Duodenal mucosa (tissue), 2 donors: ENCODE measurements around the gene TCF19.
A peak's percentile ranks its signal among the peaks of the same experiment; 100 is the strongest.
"Not testable (repeated sequence)": the region's sequence is repeated elsewhere in the genome, so short reads cannot be mapped to it uniquely, and the experiment has no call there.

Source experiments
- H3K27ac ChIP-seq: one replicate; pipeline ENCODE4 v1.7.0; 2013; ENCODE audit warnings: low read depth, low read length
- H3K27me3 ChIP-seq, 2 donors: one replicate each; pipeline ENCODE4 v1.7.0; 2013; ENCODE audit warnings: low read length in 2 of 2, control low read depth in 1 of 2; ENCODE audit not compliant: insufficient read depth in 2 of 2, control insufficient read depth in 1 of 2
- H3K36me3 ChIP-seq, 2 donors: one replicate each; pipeline ENCODE4 v1.7.0; 2013; ENCODE audit warnings: low read length in 2 of 2, control low read depth in 1 of 2; ENCODE audit not compliant: insufficient read depth in 2 of 2, control insufficient read depth in 1 of 2
- H3K4me1 ChIP-seq, 2 donors: one replicate each; pipeline ENCODE4 v1.7.0; 2013; ENCODE audit warnings: low read length in 2 of 2, control low read depth in 1 of 2; ENCODE audit not compliant: insufficient read depth in 2 of 2, control insufficient read depth in 1 of 2
- H3K4me3 ChIP-seq, 2 donors: one replicate each; pipeline ENCODE4 v1.7.0; 2013; ENCODE audit warnings: low read length in 2 of 2, low read depth in 1 of 2
- H3K9ac ChIP-seq, 2 donors: one replicate each; pipeline ENCODE4 v1.7.0; 2013; ENCODE audit warnings: low read length in 2 of 2, low read depth in 1 of 2
- H3K9me3 ChIP-seq, 2 donors: one replicate each; pipeline ENCODE4 v1.7.0; 2013; ENCODE audit warnings: low read length in 2 of 2, control low read depth in 1 of 2; ENCODE audit not compliant: control insufficient read depth in 1 of 2

Gene TCF19

GRCh38 chr6:31158863-31159855 is 770 bp downstream of the TCF19 start:
- Histone ChIP-seq H3K4me1 (peaks cover 16 to 20% of the 10 kb centered on the region in 2 donors), H3K9me3 (no peaks in the 10 kb centered on the region), H3K36me3 (peaks cover 0 to 18% of the 10 kb centered on the region in 2 donors), H3K4me3 (peak overlapping the region; percentile 82 to 95), H3K9ac (peak overlapping the region; percentile 41 to 74), H3K27me3 (no peaks in the 10 kb centered on the region), H3K27ac (no peak overlapping the region)

GRCh38 chr6:31161216-31162126 is 3.1 kb downstream of the TCF19 start:
- H3K36me3 ChIP-seq, result peaks cover 4 to 17% of the 10 kb centered on the region in 2 donors
- no peaks in the 10 kb centered on the region for H3K27me3 ChIP-seq
- H3K27ac ChIP-seq, result no peak overlapping the region
- H3K4me3 ChIP-seq, result no peak overlapping the region
- H3K4me1 ChIP-seq, result peaks cover 16 to 17% of the 10 kb centered on the region in 2 donors
- no peak overlapping the region for H3K9ac ChIP-seq
- H3K9me3 ChIP-seq, result no peaks in the 10 kb centered on the region

DNA sequence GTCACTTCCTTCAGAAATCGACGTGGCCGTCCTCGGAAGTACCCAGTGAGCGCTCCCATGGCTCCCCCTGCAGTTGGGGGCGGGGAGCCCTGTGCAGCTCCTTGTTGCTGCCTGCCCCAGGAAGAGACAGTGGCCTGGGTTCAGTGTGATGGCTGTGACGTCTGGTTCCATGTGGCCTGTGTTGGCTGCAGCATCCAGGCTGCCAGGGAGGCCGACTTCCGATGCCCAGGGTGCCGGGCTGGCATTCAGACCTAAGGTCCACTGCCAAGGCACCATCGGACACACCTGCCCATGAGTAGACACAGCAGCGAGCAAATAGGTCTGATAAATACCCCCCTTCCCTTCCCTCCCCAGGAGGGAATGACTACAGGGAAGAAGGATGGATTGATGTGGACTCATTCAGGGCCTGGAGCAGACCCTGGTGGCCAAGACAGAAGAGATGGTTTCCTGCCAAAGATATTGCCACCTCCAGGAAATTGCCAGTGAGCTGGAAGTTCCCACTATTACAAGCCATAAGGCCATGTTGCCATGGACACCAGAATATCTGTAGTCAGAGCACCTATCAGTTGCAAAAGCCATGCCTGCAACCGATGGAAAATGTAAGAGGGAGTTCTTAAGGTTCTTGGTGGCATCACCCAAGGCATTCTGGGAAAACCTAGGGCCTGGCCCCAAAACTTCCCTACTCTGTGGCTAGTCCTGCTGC is 4.2 kb downstream of the TCF19 start:
- Histone ChIP-seq H3K4me1 (peaks cover 9 to 11% of the 10 kb centered on the region in 2 donors), H3K4me3 (no peak overlapping the region), H3K36me3 (peaks cover 4 to 17% of the 10 kb centered on the region in 2 donors), H3K9ac (no peak overlapping the region), H3K27me3 (no peaks in the 10 kb centered on the region), H3K9me3 (no peaks in the 10 kb centered on the region), H3K27ac (no peak overlapping the region)

GRCh38 chr6:31163922-31164321 is 5.5 kb downstream of the TCF19 start:
- Histone ChIP-seq H3K36me3 (peaks cover 7 to 17% of the 10 kb centered on the region in 2 donors), H3K4me3 (no peak overlapping the region), H3K9ac (no peak overlapping the region), H3K27ac (no peak overlapping the region), H3K4me1 (peaks cover 8 to 9% of the 10 kb centered on the region in 2 donors), H3K9me3 (no peaks in the 10 kb centered on the region), H3K27me3 (no peaks in the 10 kb centered on the region)

- H3K36me3 ChIP-seq, result peaks cover 7 to 17% of the 10 kb centered on the region in 2 donors
- not testable (repeated sequence) for H3K4me3 ChIP-seq, H3K27ac ChIP-seq, H3K9me3 ChIP-seq, H3K9ac ChIP-seq, H3K4me1 ChIP-seq, H3K27me3 ChIP-seq
Observed at GRCh38 chr6:31164475-31165063, 6.2 kb downstream of the TCF19 start.

GRCh38 chr6:31165064-31165832 is 6.9 kb downstream of the TCF19 start:
- H3K9ac ChIP-seq, H3K4me3 ChIP-seq, H3K27me3 ChIP-seq, H3K27ac ChIP-seq, H3K4me1 ChIP-seq, H3K9me3 ChIP-seq: not testable (repeated sequence)
- peaks cover 7 to 17% of the 10 kb centered on the region in 2 donors for H3K36me3 ChIP-seq

- no peak overlapping the region for H3K9ac ChIP-seq
- no peak overlapping the region for H3K27ac ChIP-seq
- no peaks in the 10 kb centered on the region for H3K27me3 ChIP-seq
- H3K36me3 ChIP-seq, result peaks cover 7 to 17% of the 10 kb centered on the region in 2 donors
- peaks cover 0 to under 1% of the 10 kb centered on the region in 2 donors for H3K4me1 ChIP-seq
- H3K4me3 ChIP-seq, result no peak overlapping the region
- H3K9me3 ChIP-seq, result no peaks in the 10 kb centered on the region
Observed at GRCh38 chr6:31165986-31166385, 7.6 kb downstream of the TCF19 start.

DNA sequence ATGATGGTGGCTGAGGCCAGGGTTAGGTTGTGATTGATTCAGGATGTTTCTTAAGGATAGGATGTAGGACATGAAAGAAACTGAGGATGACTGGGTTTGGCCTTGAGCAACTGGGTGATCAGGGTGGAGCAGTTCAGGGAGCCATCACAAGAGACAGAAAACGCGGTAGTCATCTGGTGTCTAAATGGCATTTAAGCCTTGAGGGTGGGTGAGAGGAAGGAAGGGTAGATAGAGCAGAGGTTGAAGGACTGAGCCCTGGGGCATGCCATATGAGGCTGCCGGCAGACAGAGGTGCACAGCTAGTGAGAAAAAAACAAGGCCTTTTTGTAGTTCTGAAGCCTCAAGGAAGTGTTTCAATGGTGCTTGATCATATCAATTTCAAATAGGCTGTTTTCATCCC is 10.2 kb downstream of the TCF19 start:
- Histone ChIP-seq H3K9me3 (no peaks in the 10 kb centered on the region), H3K4me1 (peaks cover 0 to 3% of the 10 kb centered on the region in 2 donors), H3K4me3 (no peak overlapping the region), H3K36me3 (peaks cover 3 to 7% of the 10 kb centered on the region in 2 donors), H3K27me3 (no peaks in the 10 kb centered on the region), H3K9ac (no peak overlapping the region), H3K27ac (no peak overlapping the region)
